Suprapubic skin (tissue), 4 donors: ENCODE data around the gene PLCB1. TPM values are rescaled to one million over a fixed set of nuclear protein-coding genes. Genes with fewer than 3 reads are reported as not detected.

Source experiments
- DNase-seq, 2 donors: peaks; one replicate each; pipeline ENCODE4 v3.0.0-alpha.2; 2019; ENCODE audit warnings: low spot score in 2 of 2
- H3K27ac ChIP-seq: fragments of 200-600 bp; sonication (generic); one replicate; pipeline ENCODE4 v1.5.1; 2019
- H3K27me3 ChIP-seq: fragments of 200-600 bp; sonication (generic); one replicate; pipeline ENCODE4 v1.5.1; 2019
- H3K36me3 ChIP-seq: fragments of 200-600 bp; sonication (generic); one replicate; pipeline ENCODE4 v1.5.1; 2019
- H3K4me1 ChIP-seq: fragments of 200-600 bp; sonication (generic); one replicate; pipeline ENCODE4 v1.5.1; 2019
- H3K4me3 ChIP-seq: fragments of 200-600 bp; sonication (generic); one replicate; pipeline ENCODE4 v1.5.1; 2019; ENCODE audit warnings: mild to moderate bottlenecking
- H3K9me3 ChIP-seq: fragments of 200-600 bp; sonication (generic); one replicate; pipeline ENCODE4 v1.5.1; 2019
- EP300 ChIP-seq: sonication (generic); formaldehyde crosslinking; IDR thresholded peaks from one replicate; pipeline ENCODE4 v1.6.1; 2017; ENCODE audit warnings: antibody characterized with exemption
- POLR2A ChIP-seq, 2 donors: fragments of 450-650 bp; IDR thresholded peaks; one replicate each; pipeline ENCODE4 v1.6.1; 2017; ENCODE audit warnings: antibody characterized with exemption in 2 of 2, mild to moderate bottlenecking in 2 of 2, moderate library complexity in 2 of 2
- POLR2AphosphoS5 ChIP-seq, 3 donors: sonication (generic); formaldehyde crosslinking; IDR thresholded peaks; one replicate each; pipeline ENCODE4 v1.6.1; 2017; ENCODE audit warnings: antibody characterized with exemption in 3 of 3
- WGBS: methylation state at CpG from one replicate; pipeline ENCODE4 v1.1.5; 2018; 5-methylcytosine and 5-hydroxymethylcytosine counted together
- total RNA-seq, 4 donors: library from RNA; depleted of rRNA; stranded (reverse); fragments of >200 nt; gene quantifications; one replicate each; pipeline ENCODE4 v1.1.0, GENCODE V29; 2016
- TF ChIP-seq, protein P1 (sequence below), 2 donors: fragments of 200-600 bp in 1 of 2; fragments of 450-650 bp in 1 of 2; sonication (generic) in 1 of 2; IDR thresholded peaks; one replicate each; pipeline ENCODE4 v1.5.1; 2016 to 2019; ENCODE audit warnings: antibody characterized with exemption in 2 of 2, mild to moderate bottlenecking in 1 of 2, moderate library complexity in 1 of 2

The PLCB1 gene
- total RNA-seq, 4 donors from 2014 or later: 3.9 to 15.6 (median 6.7) TPM

GRCh38 chr20:8471465-8471864, 339.4 kb downstream of the PLCB1 start:
- no peak for TF ChIP-seq POLR2A (IDR thresholded peaks at IDR 0.05)
- TF ChIP-seq POLR2AphosphoS5 (IDR thresholded peaks at IDR 0.05): no peak
- TF ChIP-seq, protein P1, sequence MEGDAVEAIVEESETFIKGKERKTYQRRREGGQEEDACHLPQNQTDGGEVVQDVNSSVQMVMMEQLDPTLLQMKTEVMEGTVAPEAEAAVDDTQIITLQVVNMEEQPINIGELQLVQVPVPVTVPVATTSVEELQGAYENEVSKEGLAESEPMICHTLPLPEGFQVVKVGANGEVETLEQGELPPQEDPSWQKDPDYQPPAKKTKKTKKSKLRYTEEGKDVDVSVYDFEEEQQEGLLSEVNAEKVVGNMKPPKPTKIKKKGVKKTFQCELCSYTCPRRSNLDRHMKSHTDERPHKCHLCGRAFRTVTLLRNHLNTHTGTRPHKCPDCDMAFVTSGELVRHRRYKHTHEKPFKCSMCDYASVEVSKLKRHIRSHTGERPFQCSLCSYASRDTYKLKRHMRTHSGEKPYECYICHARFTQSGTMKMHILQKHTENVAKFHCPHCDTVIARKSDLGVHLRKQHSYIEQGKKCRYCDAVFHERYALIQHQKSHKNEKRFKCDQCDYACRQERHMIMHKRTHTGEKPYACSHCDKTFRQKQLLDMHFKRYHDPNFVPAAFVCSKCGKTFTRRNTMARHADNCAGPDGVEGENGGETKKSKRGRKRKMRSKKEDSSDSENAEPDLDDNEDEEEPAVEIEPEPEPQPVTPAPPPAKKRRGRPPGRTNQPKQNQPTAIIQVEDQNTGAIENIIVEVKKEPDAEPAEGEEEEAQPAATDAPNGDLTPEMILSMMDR (IDR thresholded peaks at IDR 0.05): no peak
- TF ChIP-seq EP300: no peak
- Histone ChIP-seq H3K4me1 (no peaks in the 10 kb centered on the region), H3K27me3 (no peaks in the 10 kb centered on the region), H3K36me3 (no peaks in the 10 kb centered on the region), H3K4me3 (no peak overlapping the region), H3K27ac (no peak overlapping the region), H3K9me3 (no peaks in the 10 kb centered on the region)
- DNase-seq: no peak
- 74% methylated on average over 2 of the region's 2 CpGs for WGBS

DNA sequence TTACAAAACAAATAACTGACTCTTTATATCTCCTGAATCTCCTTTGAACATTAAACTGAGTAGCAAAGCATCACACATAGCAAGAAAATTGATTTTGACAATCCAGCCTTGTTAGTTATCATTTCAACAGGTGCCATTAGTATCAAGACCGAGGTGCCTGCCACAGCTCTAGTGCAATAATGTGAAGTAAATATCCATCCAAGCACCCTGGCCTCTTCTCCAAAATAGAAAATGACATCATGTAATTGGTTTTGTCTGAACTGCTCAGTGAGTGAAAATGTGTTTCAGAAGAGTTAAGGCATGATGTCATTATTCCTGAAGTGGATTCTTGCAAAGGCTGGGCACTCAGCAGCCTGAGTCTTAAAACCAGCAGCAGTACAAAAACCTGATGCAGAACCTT, 341.4 kb downstream of the PLCB1 start:
- Histone ChIP-seq H3K4me1 (no peaks in the 10 kb centered on the region), H3K4me3 (no peak overlapping the region), H3K27me3 (no peaks in the 10 kb centered on the region), H3K36me3 (no peaks in the 10 kb centered on the region), H3K9me3 (no peaks in the 10 kb centered on the region), H3K27ac (no peak overlapping the region)
- TF ChIP-seq POLR2AphosphoS5 (IDR thresholded peaks at IDR 0.05) (no peak), EP300 (no peak), POLR2A (IDR thresholded peaks at IDR 0.05) (no peak)
- TF ChIP-seq, protein P1 (IDR thresholded peaks at IDR 0.05): no peak
- WGBS: 68% methylated on average over 1 of the region's 1 CpG
- no peak for DNase-seq

DNA sequence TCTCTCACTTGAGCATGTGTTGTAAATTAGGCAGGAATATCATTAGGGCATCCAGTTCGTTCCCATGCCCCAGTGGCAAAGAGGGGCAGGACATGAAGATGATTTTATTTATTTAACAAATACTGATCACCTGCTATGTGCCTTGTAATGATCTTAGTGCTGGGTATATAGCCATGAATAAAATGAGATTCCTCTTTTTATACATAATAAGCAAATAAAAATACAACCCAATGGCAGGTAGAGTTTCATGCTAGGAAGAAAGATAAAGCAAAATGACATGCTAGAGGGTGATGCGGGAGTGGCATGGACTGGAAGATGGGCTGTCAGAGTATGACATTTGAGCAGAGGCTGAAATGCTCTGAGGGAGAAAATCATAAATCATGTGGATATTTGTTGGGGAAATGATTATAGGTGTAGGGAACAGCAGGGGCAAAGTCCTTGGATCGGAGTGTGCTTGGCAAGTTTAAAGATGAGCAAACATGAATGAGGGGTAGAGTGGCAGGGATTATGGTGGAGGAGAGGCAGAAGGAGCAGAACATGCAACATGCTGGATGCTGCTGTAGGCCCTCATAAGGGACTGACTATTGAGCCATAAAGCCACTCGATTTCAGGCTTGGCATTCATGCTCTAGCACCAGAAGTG, 342.1 kb downstream of the PLCB1 start:
- no peaks in the 10 kb centered on the region for H3K4me1 ChIP-seq
- no peak overlapping the region for H3K27ac ChIP-seq
- no peak overlapping the region for H3K4me3 ChIP-seq
- 82% methylated on average over 4 of the region's 4 CpGs for WGBS
- no peaks in the 10 kb centered on the region for H3K9me3 ChIP-seq
- TF ChIP-seq, protein P1 (IDR thresholded peaks at IDR 0.05): no peak
- TF ChIP-seq POLR2AphosphoS5 (IDR thresholded peaks at IDR 0.05) (no peak), POLR2A (IDR thresholded peaks at IDR 0.05) (no peak), EP300 (no peak)
- no peak for DNase-seq
- H3K36me3 ChIP-seq: no peaks in the 10 kb centered on the region
- no peaks in the 10 kb centered on the region for H3K27me3 ChIP-seq

DNA sequence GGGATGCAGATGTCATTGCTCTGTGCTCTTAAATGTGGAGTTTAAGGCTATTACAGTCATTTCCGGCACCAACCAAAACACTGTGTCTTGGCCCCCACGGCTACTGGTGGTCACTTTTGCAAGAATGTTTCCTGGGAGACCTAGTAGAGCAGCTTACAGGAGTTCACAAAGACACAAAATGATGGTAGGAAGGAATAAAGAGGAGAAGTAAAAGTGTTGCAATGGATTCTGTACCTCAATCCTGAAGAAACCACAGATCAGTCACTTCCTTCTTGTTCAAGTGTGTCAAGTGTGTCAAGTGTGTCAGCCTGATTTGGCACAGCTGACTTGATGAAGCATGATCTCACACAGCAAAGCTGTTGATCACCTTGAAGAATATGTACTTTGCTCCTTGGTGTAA, 344.0 kb downstream of the PLCB1 start:
- WGBS: 84% methylated on average over 2 of the region's 2 CpGs

DNA sequence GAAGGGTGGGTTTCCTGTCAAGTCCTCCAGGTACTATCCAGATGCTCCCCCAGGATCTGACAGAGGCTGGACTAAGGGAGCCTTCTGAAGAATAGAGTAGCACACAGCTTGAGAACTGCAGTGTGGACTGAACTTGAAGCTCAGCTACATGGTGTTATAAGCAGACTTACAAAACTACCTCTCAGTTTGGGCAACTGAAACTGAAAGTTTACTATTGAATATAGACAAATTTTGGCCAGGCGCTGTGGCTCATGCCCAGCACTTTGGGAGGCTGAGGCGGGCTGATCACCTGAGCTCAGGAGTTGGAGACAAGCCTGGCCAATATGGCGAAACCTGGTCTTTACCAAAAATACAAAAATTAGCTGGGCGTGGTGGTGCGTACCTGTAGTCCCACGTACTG, 348.5 kb downstream of the PLCB1 start:
- no peaks in the 10 kb centered on the region for H3K27me3 ChIP-seq
- no peaks in the 10 kb centered on the region for H3K4me1 ChIP-seq
- TF ChIP-seq POLR2AphosphoS5 (IDR thresholded peaks at IDR 0.05): no peak
- TF ChIP-seq, protein P1 (IDR thresholded peaks at IDR 0.05): no peak
- TF ChIP-seq POLR2A (IDR thresholded peaks at IDR 0.05): no peak
- no peak for TF ChIP-seq EP300
- no peak overlapping the region for H3K4me3 ChIP-seq
- H3K9me3 ChIP-seq: no peaks in the 10 kb centered on the region
- H3K36me3 ChIP-seq: no peaks in the 10 kb centered on the region
- no peak overlapping the region for H3K27ac ChIP-seq
- 93% methylated on average over 6 of the region's 6 CpGs for WGBS
- DNase-seq: no peak

More for the DNA sequence above, 344.0 kb downstream of the PLCB1 start:
- Histone ChIP-seq H3K27ac (no peak overlapping the region), H3K27me3 (no peaks in the 10 kb centered on the region), H3K36me3 (no peaks in the 10 kb centered on the region), H3K4me1 (no peaks in the 10 kb centered on the region), H3K9me3 (no peaks in the 10 kb centered on the region), H3K4me3 (no peak overlapping the region)
- TF ChIP-seq EP300 (no peak), POLR2AphosphoS5 (IDR thresholded peaks at IDR 0.05) (no peak)
- TF ChIP-seq, protein P1 (IDR thresholded peaks at IDR 0.05): no peak
- DNase-seq: no peak
